Gastrocnemius medialis (tissue), 4 donors: ENCODE results near the gene PRSS53.

Experiments
- CTCF ChIP-seq, 5 experiments: fragments of 450-650 bp in 3 of 5; fragments of 200-600 bp in 2 of 5; sonication (generic) in 2 of 5; IDR thresholded peaks in 4 of 5; conservative IDR thresholded peaks in 1 of 5; 1 replicate in 4 of 5; 2 replicates in 1 of 5; pipeline ENCODE4 v1.5.1; 2016 to 2019; ENCODE audit warnings: antibody characterized with exemption in 5 of 5, mild to moderate bottlenecking in 3 of 5, moderate library complexity in 3 of 5
- POLR2A ChIP-seq, 2 donors: fragments of 450-650 bp; IDR thresholded peaks; one replicate each; pipeline ENCODE4 v1.6.1; 2017; ENCODE audit warnings: antibody characterized with exemption in 2 of 2, mild to moderate bottlenecking in 2 of 2, moderate library complexity in 2 of 2

- TF ChIP-seq CTCF (IDR thresholded peaks at IDR 0.05 in 4 of 5, conservative IDR thresholded peaks at IDR 0.05 in 1 of 5) (no peak), POLR2A (IDR thresholded peaks at IDR 0.05) (no peak)
Measured at GRCh38 chr16:31043898-31044481, 44.8 kb downstream of the PRSS53 start.
